Loucy (cell line): ENCODE data around the gene HTRA3.

Source experiments
- CTCF ChIP-seq: fragments of 200-600 bp; sonication (generic); conservative IDR thresholded peaks from 2 replicates; pipeline ENCODE4 v1.5.1; 2014; ENCODE audit warnings: mild to moderate bottlenecking, antibody characterized with exemption, low read length
- EZH2phosphoT487 ChIP-seq: fragments of 200-600 bp; IDR thresholded peaks from 2 replicates; pipeline ENCODE4 v1.6.1; 2018; ENCODE audit warnings: antibody characterized with exemption, mild to moderate bottlenecking, moderate library complexity, borderline replicate concordance

GRCh38 chr4:8352368-8353157, 83.0 kb downstream of the HTRA3 start:
- TF ChIP-seq EZH2phosphoT487: no peak
- TF ChIP-seq CTCF: no peak
